ENCODE data around the gene CTXND1. TPM values are rescaled to one million over a fixed set of nuclear protein-coding genes. Genes with fewer than 3 reads are reported as not detected.
A peak's percentile ranks its signal among the peaks of the same experiment; 100 is the strongest.

Gene CTXND1
- total and polyA plus RNA-seq, 2 donors (not counting 1 experiment from before 2014, with no cell fraction given), result under 0.01 to 0.01 TPM

DNA sequence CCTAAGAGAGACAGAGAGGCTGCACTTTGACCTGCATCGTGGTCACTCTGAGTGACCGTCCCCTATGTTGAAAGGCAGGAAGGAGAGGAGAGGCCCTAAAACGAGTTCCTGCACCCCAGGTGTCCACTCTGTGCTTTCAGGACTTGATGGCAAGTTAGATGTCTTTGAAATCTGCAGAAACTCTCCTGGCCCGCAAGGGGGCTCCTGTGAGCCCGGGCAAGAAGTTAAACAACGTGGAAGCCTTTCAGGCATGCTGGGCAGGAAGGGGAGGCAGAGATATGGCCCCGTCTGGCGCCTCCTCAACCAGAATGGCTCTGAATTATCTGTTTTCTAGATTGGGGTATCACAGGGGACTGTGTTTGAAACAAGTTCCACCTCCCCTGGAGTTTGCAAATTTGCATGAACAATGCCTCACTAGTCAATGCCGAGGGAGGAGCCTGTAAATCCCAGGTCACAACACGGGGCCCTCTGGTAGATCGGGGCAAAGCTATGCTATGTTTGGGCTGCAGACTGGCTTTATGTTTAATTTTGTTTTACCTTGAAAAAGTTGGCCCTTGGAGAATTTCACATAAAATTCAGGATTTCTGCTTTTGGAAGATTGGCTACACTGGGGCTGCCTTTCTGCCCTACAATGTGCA is 9.8 kb downstream of the CTXND1 start:
- no peak overlapping the region for H3K4me3 ChIP-seq (replicated peaks in 1 of 4; ENCODE audit: control extremely low read depth in 1 of 4, insufficient read depth in 1 of 4, low read depth in 3 of 4, low read length in 4 of 4)
- DNase-seq (ENCODE audit: low read depth in 2 of 2), result peak; percentile 14 to 18
- H3K9me3 ChIP-seq (ENCODE audit: control insufficient read depth, insufficient read depth, low read depth, low read length), result no peaks in the 10 kb centered on the region
- no peak for TF ChIP-seq EZH2 (IDR thresholded peaks at IDR 0.05; ENCODE audit: low read length, missing control alignments)
- TF ChIP-seq, protein P1, sequence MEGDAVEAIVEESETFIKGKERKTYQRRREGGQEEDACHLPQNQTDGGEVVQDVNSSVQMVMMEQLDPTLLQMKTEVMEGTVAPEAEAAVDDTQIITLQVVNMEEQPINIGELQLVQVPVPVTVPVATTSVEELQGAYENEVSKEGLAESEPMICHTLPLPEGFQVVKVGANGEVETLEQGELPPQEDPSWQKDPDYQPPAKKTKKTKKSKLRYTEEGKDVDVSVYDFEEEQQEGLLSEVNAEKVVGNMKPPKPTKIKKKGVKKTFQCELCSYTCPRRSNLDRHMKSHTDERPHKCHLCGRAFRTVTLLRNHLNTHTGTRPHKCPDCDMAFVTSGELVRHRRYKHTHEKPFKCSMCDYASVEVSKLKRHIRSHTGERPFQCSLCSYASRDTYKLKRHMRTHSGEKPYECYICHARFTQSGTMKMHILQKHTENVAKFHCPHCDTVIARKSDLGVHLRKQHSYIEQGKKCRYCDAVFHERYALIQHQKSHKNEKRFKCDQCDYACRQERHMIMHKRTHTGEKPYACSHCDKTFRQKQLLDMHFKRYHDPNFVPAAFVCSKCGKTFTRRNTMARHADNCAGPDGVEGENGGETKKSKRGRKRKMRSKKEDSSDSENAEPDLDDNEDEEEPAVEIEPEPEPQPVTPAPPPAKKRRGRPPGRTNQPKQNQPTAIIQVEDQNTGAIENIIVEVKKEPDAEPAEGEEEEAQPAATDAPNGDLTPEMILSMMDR (conservative IDR thresholded peaks at IDR 0.05 in 1 of 2, IDR thresholded peaks at IDR 0.05 in 1 of 2; ENCODE audit: low read depth in 1 of 2, low read length in 2 of 2), result peak; percentile 32 to 51
- H2AFZ ChIP-seq (ENCODE audit: low read length), result no peak overlapping the region
- no peak overlapping the region for H3K4me2 ChIP-seq (ENCODE audit: extremely low read depth, insufficient read depth, low read length)
- H3K27ac ChIP-seq (ENCODE audit: insufficient read depth, low read length), result no peak overlapping the region
- H3K36me3 ChIP-seq (ENCODE audit: control insufficient read depth, insufficient read depth, low read length), result no peaks in the 10 kb centered on the region
- no peaks in the 10 kb centered on the region for H4K20me1 ChIP-seq (ENCODE audit: control insufficient read depth, extremely low read depth, insufficient read depth, low read length)
- peaks cover 16% of the 10 kb centered on the region for H3K27me3 ChIP-seq (ENCODE audit: control insufficient read depth, insufficient read depth, low read length)
- H3K9ac ChIP-seq (ENCODE audit: insufficient read depth, low read length), result no peak overlapping the region
- no peaks in the 10 kb centered on the region for H3K79me2 ChIP-seq (ENCODE audit: control insufficient read depth, insufficient read depth, low read length)
- no peaks in the 10 kb centered on the region for H3K4me1 ChIP-seq (ENCODE audit: control insufficient read depth, extremely low read depth, insufficient read depth, low read length)

DNA sequence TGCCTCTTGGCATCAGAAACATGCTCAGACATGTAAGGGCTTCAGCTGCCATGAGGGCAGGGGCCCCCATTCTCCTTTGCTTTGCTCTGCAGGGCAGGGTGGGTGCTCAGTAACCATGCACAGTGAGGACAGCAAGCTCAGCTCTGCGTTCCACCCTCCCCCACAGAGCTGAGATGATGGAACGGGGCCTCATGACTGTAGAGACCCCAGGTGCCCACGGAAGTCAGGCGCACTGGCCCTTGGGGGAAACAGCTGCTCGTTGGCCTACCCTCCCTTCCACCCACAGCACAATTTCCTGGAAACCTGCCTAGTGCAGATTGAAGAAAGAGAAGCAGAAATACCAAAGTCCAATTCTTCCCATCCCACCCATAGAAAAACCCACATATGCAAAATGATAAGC is 10.5 kb downstream of the CTXND1 start:
- no peak overlapping the region for H3K27ac ChIP-seq (ENCODE audit: insufficient read depth, low read length)
- peaks cover 16% of the 10 kb centered on the region for H3K27me3 ChIP-seq (ENCODE audit: control insufficient read depth, insufficient read depth, low read length)
- no peaks in the 10 kb centered on the region for H4K20me1 ChIP-seq (ENCODE audit: control insufficient read depth, extremely low read depth, insufficient read depth, low read length)
- H3K4me3 ChIP-seq (replicated peaks in 1 of 4; ENCODE audit: control extremely low read depth in 1 of 4, insufficient read depth in 1 of 4, low read depth in 3 of 4, low read length in 4 of 4), result no peak overlapping the region
- H3K9ac ChIP-seq (ENCODE audit: insufficient read depth, low read length), result no peak overlapping the region
- no peak overlapping the region for H3K4me2 ChIP-seq (ENCODE audit: extremely low read depth, insufficient read depth, low read length)
- H3K9me3 ChIP-seq (ENCODE audit: control insufficient read depth, insufficient read depth, low read depth, low read length), result no peaks in the 10 kb centered on the region
- no peaks in the 10 kb centered on the region for H3K36me3 ChIP-seq (ENCODE audit: control insufficient read depth, insufficient read depth, low read length)
- TF ChIP-seq, protein P1 (conservative IDR thresholded peaks at IDR 0.05 in 1 of 2, IDR thresholded peaks at IDR 0.05 in 1 of 2; ENCODE audit: low read depth in 1 of 2, low read length in 2 of 2), result no peak
- TF ChIP-seq EZH2 (IDR thresholded peaks at IDR 0.05; ENCODE audit: low read length, missing control alignments), result no peak
- no peak for DNase-seq (ENCODE audit: low read depth in 2 of 2)
- no peaks in the 10 kb centered on the region for H3K4me1 ChIP-seq (ENCODE audit: control insufficient read depth, extremely low read depth, insufficient read depth, low read length)
- H3K79me2 ChIP-seq (ENCODE audit: control insufficient read depth, insufficient read depth, low read length), result no peaks in the 10 kb centered on the region
- H2AFZ ChIP-seq (ENCODE audit: low read length), result no peak overlapping the region

DNA sequence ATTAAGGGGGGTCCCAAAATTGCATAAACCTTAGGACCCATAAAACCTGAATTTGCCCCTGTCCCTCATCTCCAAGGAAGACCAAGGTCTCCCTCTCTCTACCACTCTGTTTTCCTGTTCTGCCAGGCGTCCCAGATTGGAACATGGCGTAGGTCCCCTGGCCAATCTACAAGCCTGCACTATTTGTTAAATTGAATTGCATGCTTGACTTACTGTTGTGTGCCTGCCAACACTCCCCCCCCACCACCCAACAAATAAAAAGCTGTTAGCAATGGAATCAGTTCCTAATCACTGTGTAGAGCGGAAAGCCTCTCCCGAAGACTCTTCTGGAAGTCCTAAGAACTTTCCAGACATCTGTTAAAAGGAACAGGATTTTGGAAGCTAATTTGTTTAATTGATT is 11.7 kb downstream of the CTXND1 start:
- Histone ChIP-seq H3K36me3 (ENCODE audit: control insufficient read depth, insufficient read depth, low read length) (no peaks in the 10 kb centered on the region), H3K9me3 (ENCODE audit: control insufficient read depth, insufficient read depth, low read depth, low read length) (no peaks in the 10 kb centered on the region), H3K4me2 (ENCODE audit: extremely low read depth, insufficient read depth, low read length) (no peak overlapping the region), H3K9ac (ENCODE audit: insufficient read depth, low read length) (no peak overlapping the region), H3K27ac (ENCODE audit: insufficient read depth, low read length) (no peak overlapping the region), H3K4me3 (replicated peaks in 1 of 4; ENCODE audit: control extremely low read depth in 1 of 4, insufficient read depth in 1 of 4, low read depth in 3 of 4, low read length in 4 of 4) (no peak overlapping the region), H2AFZ (ENCODE audit: low read length) (no peak overlapping the region), H4K20me1 (ENCODE audit: control insufficient read depth, extremely low read depth, insufficient read depth, low read length) (no peaks in the 10 kb centered on the region), H3K79me2 (ENCODE audit: control insufficient read depth, insufficient read depth, low read length) (no peaks in the 10 kb centered on the region), H3K27me3 (ENCODE audit: control insufficient read depth, insufficient read depth, low read length) (peaks cover 12% of the 10 kb centered on the region), H3K4me1 (ENCODE audit: control insufficient read depth, extremely low read depth, insufficient read depth, low read length) (no peaks in the 10 kb centered on the region)
- DNase-seq (ENCODE audit: low read depth in 2 of 2), result no peak
- TF ChIP-seq EZH2 (IDR thresholded peaks at IDR 0.05; ENCODE audit: low read length, missing control alignments), result no peak
- TF ChIP-seq, protein P1 (conservative IDR thresholded peaks at IDR 0.05 in 1 of 2, IDR thresholded peaks at IDR 0.05 in 1 of 2; ENCODE audit: low read depth in 1 of 2, low read length in 2 of 2), result no peak

Data from fibroblast of lung (primary cell).